ENCODE measurements around the gene LRR1. TPM values are rescaled to one million over a fixed set of nuclear protein-coding genes. Genes with fewer than 3 reads are reported as not detected.
"Not testable (repeated sequence)": the region's sequence is repeated elsewhere in the genome, so short reads cannot be mapped to it uniquely, and the experiment has no call there.

Gene LRR1
- total and polyA plus RNA-seq, 2 of the 4 experiments (the other 2 are of a cell fraction), result 11.6 to 20.8 TPM

GRCh38 chr14:49617852-49618519, 19.2 kb downstream of the LRR1 start:
- H3K27me3 ChIP-seq (ENCODE audit: control insufficient read depth, insufficient read depth, low read length), result no peaks in the 10 kb centered on the region
- H3K9me1 ChIP-seq (ENCODE audit: insufficient read depth, low read length), result peaks cover 7% of the 10 kb centered on the region
- H3K4ac ChIP-seq (ENCODE audit: low read depth, low read length), result peak overlapping the region; percentile 86
- ChIA-PET POLR2A (ENCODE audit: unreplicated experiment) (no interaction called here), CTCF (no interaction called here)
- peak overlapping the region; percentile 26 for H3K4me2 ChIP-seq (ENCODE audit: low read depth, low read length)
- no TSS peak for BruUV-seq (replicated peaks)
- H3K4me3 ChIP-seq (ENCODE audit: insufficient read depth, low read depth, low read length), result no peak overlapping the region
- no peak overlapping the region for H2AFZ ChIP-seq (replicated peaks; ENCODE audit: low read length, poor library complexity)
- DNase-seq, result no peak
- 80% methylated on average over 1 of the region's 6 CpGs; no CpG with 5 or more reads in 1 of the 2 experiments for WGBS, 2 experiments (ENCODE audit: extremely low coverage in 2 of 2, insufficient read length in 1 of 2)
- H2AK9ac ChIP-seq (replicated peaks; ENCODE audit: low read depth, low read length, poor library complexity), result no peak overlapping the region
- 0 out of 2 replicates have a peak overlapping the region, but pooled peaks have one; percentile 30 for H3K9ac ChIP-seq (ENCODE audit: low read depth, low read length)
- in situ Hi-C loops (cut with MboI; ENCODE audit: low sequenced_read_pairs), result no loop called here
- peak overlapping the region; percentile 75; the same call in 1 of the 2 replicates for H2BK120ac ChIP-seq (ENCODE audit: low read depth, low read length)
- H2AK5ac ChIP-seq (ENCODE audit: low read depth, low read length), result peak overlapping the region; percentile 70; the same call in 1 of the 2 replicates
- H3K79me1 ChIP-seq (ENCODE audit: low read depth in 1 of 2, low read length in 2 of 2), result peaks cover 8 to 49% of the 10 kb centered on the region in 2 experiments; a peak in 3 of 4 replicates
- peak overlapping the region; percentile 76; the same call in 1 of the 2 replicates for H2BK20ac ChIP-seq (ENCODE audit: low read depth, low read length)
- dilution Hi-C loops (cut with HindIII; ENCODE audit: low sequenced_read_pairs, unreplicated experiment), result no loop called here
- peak overlapping the region; percentile 96 for H2BK5ac ChIP-seq (ENCODE audit: low read depth, low read length, poor library complexity, severe bottlenecking)
- H3K27ac ChIP-seq (ENCODE audit: insufficient read depth, low read length), result peak overlapping the region; percentile 73; the same call in 1 of the 2 replicates
- H4K91ac ChIP-seq (ENCODE audit: insufficient read depth, low read depth, low read length), result peak overlapping the region; percentile 47
- H3K4me1 ChIP-seq (ENCODE audit: control insufficient read depth, insufficient read depth, low read length), result peaks cover 12% of the 10 kb centered on the region
- no peaks in the 10 kb centered on the region for H3K9me3 ChIP-seq (ENCODE audit: control insufficient read depth, insufficient read depth, low read length)
- 0 out of 2 replicates have a peak overlapping the region, but pooled peaks have one; percentile 71 for H3K56ac ChIP-seq (ENCODE audit: extremely low read depth, insufficient read depth, low read length)
- TF ChIP-seq CTCF (conservative IDR thresholded peaks at IDR 0.05; ENCODE audit: low read depth, low read length) (no peak), RCOR1 (IDR thresholded peaks at IDR 0.05; ENCODE audit: insufficient replicate concordance, low read length) (peak; percentile 8)
- H2BK15ac ChIP-seq (ENCODE audit: low read depth, low read length), result no peak overlapping the region
- H3K14ac ChIP-seq (replicated peaks; ENCODE audit: low read depth, low read length), result peak overlapping the region; percentile 78; the same call in 1 of the 2 replicates
- H4K8ac ChIP-seq (ENCODE audit: low read depth in 2 of 2, low read length in 2 of 2), result peak overlapping the region in 1 of 2 experiments; percentile 77; a peak in 2 of 4 replicates
- peaks cover 11% of the 10 kb centered on the region for H3K36me3 ChIP-seq (ENCODE audit: control insufficient read depth, insufficient read depth, low read length)
- H3K18ac ChIP-seq (ENCODE audit: low read depth, low read length), result 0 out of 2 replicates have a peak overlapping the region, but pooled peaks have one; percentile 53
- ATAC-seq (ENCODE audit: low read depth), result no peak
- H4K5ac ChIP-seq (ENCODE audit: low read depth, low read length), result no peak overlapping the region
- H4K20me1 ChIP-seq (ENCODE audit: insufficient read depth, low read length), result peaks cover 34% of the 10 kb centered on the region
- intact Hi-C loops (cut with micrococcal nuclease), result no loop called here
- H3K23ac ChIP-seq (ENCODE audit: low read depth, low read length), result peak overlapping the region; percentile 76; the same call in 1 of the 2 replicates

- Histone ChIP-seq H3K56ac (ENCODE audit: extremely low read depth, insufficient read depth, low read length) (0 out of 2 replicates have a peak overlapping the region, but pooled peaks have one; percentile 94), H3K79me1 (ENCODE audit: low read depth in 1 of 2, low read length in 2 of 2) (peaks cover 8 to 54% of the 10 kb centered on the region in 2 experiments; a peak in 3 of 4 replicates), H3K9ac (ENCODE audit: low read depth, low read length) (peak overlapping the region; percentile 92; the same call in 1 of the 2 replicates), H3K4me2 (ENCODE audit: low read depth, low read length) (peak overlapping the region; percentile 82), H3K4me1 (ENCODE audit: control insufficient read depth, insufficient read depth, low read length) (peaks cover 13% of the 10 kb centered on the region), H3K4me3 (ENCODE audit: insufficient read depth, low read depth, low read length) (peak overlapping the region; percentile 75), H3K36me3 (ENCODE audit: control insufficient read depth, insufficient read depth, low read length) (peaks cover 11% of the 10 kb centered on the region), H4K20me1 (ENCODE audit: insufficient read depth, low read length) (peaks cover 44% of the 10 kb centered on the region)
- H2BK120ac ChIP-seq (ENCODE audit: low read depth, low read length); H2BK5ac ChIP-seq (ENCODE audit: low read depth, low read length, poor library complexity, severe bottlenecking); H2BK15ac ChIP-seq (ENCODE audit: low read depth, low read length); in situ Hi-C loops (cut with MboI; ENCODE audit: low sequenced_read_pairs); H3K9me1 ChIP-seq (ENCODE audit: insufficient read depth, low read length); POLR2A ChIA-PET (ENCODE audit: unreplicated experiment); H3K23ac ChIP-seq (ENCODE audit: low read depth, low read length); H3K18ac ChIP-seq (ENCODE audit: low read depth, low read length); BruUV-seq (replicated peaks); H4K5ac ChIP-seq (ENCODE audit: low read depth, low read length); H4K91ac ChIP-seq (ENCODE audit: insufficient read depth, low read depth, low read length); intact Hi-C loops (cut with micrococcal nuclease); ATAC-seq (ENCODE audit: low read depth); H2BK20ac ChIP-seq (ENCODE audit: low read depth, low read length); H2AK9ac ChIP-seq (replicated peaks; ENCODE audit: low read depth, low read length, poor library complexity); H3K9me3 ChIP-seq (ENCODE audit: control insufficient read depth, insufficient read depth, low read length); H3K4ac ChIP-seq (ENCODE audit: low read depth, low read length); H2AFZ ChIP-seq (replicated peaks; ENCODE audit: low read length, poor library complexity); CTCF ChIA-PET; H4K8ac ChIP-seq (ENCODE audit: low read depth in 2 of 2, low read length in 2 of 2); H3K14ac ChIP-seq (replicated peaks; ENCODE audit: low read depth, low read length); dilution Hi-C loops (cut with HindIII; ENCODE audit: low sequenced_read_pairs, unreplicated experiment); DNase-seq; H2AK5ac ChIP-seq (ENCODE audit: low read depth, low read length); H3K27me3 ChIP-seq (ENCODE audit: control insufficient read depth, insufficient read depth, low read length); H3K27ac ChIP-seq (ENCODE audit: insufficient read depth, low read length): not testable (repeated sequence)
- 88% methylated on average over 3 of the region's 19 CpGs; no CpG with 5 or more reads in 1 of the 2 experiments for WGBS, 2 experiments (ENCODE audit: extremely low coverage in 2 of 2, insufficient read length in 1 of 2)
Observed at GRCh38 chr14:49619273-49619672, 20.5 kb downstream of the LRR1 start.
